Cardiac muscle cell (in vitro differentiated cells and primary cell): ENCODE results near the gene NDST4. TPM values are rescaled to one million over a fixed set of nuclear protein-coding genes. Genes with fewer than 3 reads are reported as not detected.

Experiments used
- DNase-seq, 2 donors: peaks; one replicate each; pipeline versions ENCODE4 v3.0.0 to v3.0.0-alpha.2; 2010 to 2017; ENCODE audit warnings: low read depth in 1 of 2, low spot score in 1 of 2
- H3K27ac ChIP-seq: fragments of 200-600 bp; sonication (generic); 2 replicates; pipeline ENCODE4 v1.5.1; 2016
- H3K27me3 ChIP-seq: fragments of 200-600 bp; sonication (generic); 2 replicates; pipeline ENCODE4 v1.6.0; 2016; ENCODE audit warnings: control low read depth
- H3K36me3 ChIP-seq: fragments of 200-600 bp; sonication (generic); 2 replicates; pipeline ENCODE4 v1.5.1; 2016; ENCODE audit warnings: control low read depth
- H3K4me1 ChIP-seq: fragments of 200-600 bp; sonication (generic); 2 replicates; pipeline ENCODE4 v1.8.1; 2017; ENCODE audit warnings: low read depth, mild to moderate bottlenecking, mixed run types
- H3K4me3 ChIP-seq: fragments of 200-600 bp; sonication (generic); 2 replicates; pipeline ENCODE4 v1.5.1; 2016; ENCODE audit warnings: mild to moderate bottlenecking
- H3K9me3 ChIP-seq: fragments of 200-600 bp; sonication (generic); 2 replicates; pipeline ENCODE4 v1.5.1; 2017; ENCODE audit warnings: low read depth, mild to moderate bottlenecking, control low read depth
- CTCF ChIP-seq: IDR thresholded peaks from 2 replicates; pipeline ENCODE4 v1.5.1; 2012; ENCODE audit warnings: low read depth, mild to moderate bottlenecking, low read length
- polyA plus RNA-seq: library from polyadenylated mRNA; unstranded; fragments of >200 nt; fragmentation: Nextera tagmentation; extraction: Ambion mirVana; gene quantifications from 2 replicates; pipeline ENCODE4 v1.2.1, GENCODE V29; 2016
- total RNA-seq: library from RNA; depleted of rRNA; stranded (reverse); fragments of >200 nt; gene quantifications from 2 replicates; pipeline ENCODE4 v1.2.3, GENCODE V29; 2016

Gene NDST4
- total and polyA plus RNA-seq, 2 experiments from 2014 or later: not detected

- TF ChIP-seq CTCF: no peak
- DNase-seq: no peak
- no peaks in the 10 kb centered on the region for H3K4me1 ChIP-seq
- no peaks in the 10 kb centered on the region for H3K9me3 ChIP-seq
- no peak overlapping the region for H3K4me3 ChIP-seq
- no peak overlapping the region for H3K27ac ChIP-seq
- H3K36me3 ChIP-seq: no peaks in the 10 kb centered on the region
- no peaks in the 10 kb centered on the region for H3K27me3 ChIP-seq
These were observed 301.7 kb downstream of the NDST4 start for GRCh38 chr4:114811564-114812301.

GRCh38 chr4:114807759-114808404, 305.5 kb downstream of the NDST4 start:
- no peaks in the 10 kb centered on the region for H3K9me3 ChIP-seq
- no peaks in the 10 kb centered on the region for H3K4me1 ChIP-seq
- peak; percentile 73 for TF ChIP-seq CTCF
- H3K36me3 ChIP-seq: no peaks in the 10 kb centered on the region
- H3K4me3 ChIP-seq: no peak overlapping the region
- no peak overlapping the region for H3K27ac ChIP-seq
- no peaks in the 10 kb centered on the region for H3K27me3 ChIP-seq
- DNase-seq: peak; percentile 19 to 62

- TF ChIP-seq CTCF: no peak
- Histone ChIP-seq H3K27ac (no peak overlapping the region), H3K27me3 (no peaks in the 10 kb centered on the region), H3K4me1 (no peaks in the 10 kb centered on the region), H3K4me3 (no peak overlapping the region), H3K36me3 (no peaks in the 10 kb centered on the region), H3K9me3 (no peaks in the 10 kb centered on the region)
- no peak for DNase-seq
These were observed 306.1 kb downstream of the NDST4 start for GRCh38 chr4:114807357-114807756.

GRCh38 chr4:114791976-114792375, 321.4 kb downstream of the NDST4 start:
- H3K4me3 ChIP-seq: no peak overlapping the region
- no peaks in the 10 kb centered on the region for H3K4me1 ChIP-seq
- no peaks in the 10 kb centered on the region for H3K9me3 ChIP-seq
- TF ChIP-seq CTCF: no peak
- H3K36me3 ChIP-seq: no peaks in the 10 kb centered on the region
- DNase-seq: no peak
- H3K27ac ChIP-seq: no peak overlapping the region
- H3K27me3 ChIP-seq: no peaks in the 10 kb centered on the region

- Histone ChIP-seq H3K9me3 (no peaks in the 10 kb centered on the region), H3K4me1 (no peaks in the 10 kb centered on the region), H3K36me3 (no peaks in the 10 kb centered on the region), H3K4me3 (no peak overlapping the region), H3K27me3 (no peaks in the 10 kb centered on the region), H3K27ac (no peak overlapping the region)
- DNase-seq: no peak
- TF ChIP-seq CTCF: no peak
These were observed 327.9 kb downstream of the NDST4 start for GRCh38 chr4:114785570-114785969.
